Duodenal mucosa (tissue), 2 donors: Measurements from ENCODE around the gene UMAD1.

Experiments
- H3K27ac ChIP-seq: one replicate; pipeline ENCODE4 v1.7.0; 2013; ENCODE audit warnings: low read depth, low read length
- H3K27me3 ChIP-seq, 2 donors: one replicate each; pipeline ENCODE4 v1.7.0; 2013; ENCODE audit warnings: low read length in 2 of 2, control low read depth in 1 of 2; ENCODE audit not compliant: insufficient read depth in 2 of 2, control insufficient read depth in 1 of 2
- H3K36me3 ChIP-seq, 2 donors: one replicate each; pipeline ENCODE4 v1.7.0; 2013; ENCODE audit warnings: low read length in 2 of 2, control low read depth in 1 of 2; ENCODE audit not compliant: insufficient read depth in 2 of 2, control insufficient read depth in 1 of 2
- H3K4me1 ChIP-seq, 2 donors: one replicate each; pipeline ENCODE4 v1.7.0; 2013; ENCODE audit warnings: low read length in 2 of 2, control low read depth in 1 of 2; ENCODE audit not compliant: insufficient read depth in 2 of 2, control insufficient read depth in 1 of 2
- H3K4me3 ChIP-seq, 2 donors: one replicate each; pipeline ENCODE4 v1.7.0; 2013; ENCODE audit warnings: low read length in 2 of 2, low read depth in 1 of 2
- H3K9ac ChIP-seq, 2 donors: one replicate each; pipeline ENCODE4 v1.7.0; 2013; ENCODE audit warnings: low read length in 2 of 2, low read depth in 1 of 2
- H3K9me3 ChIP-seq, 2 donors: one replicate each; pipeline ENCODE4 v1.7.0; 2013; ENCODE audit warnings: low read length in 2 of 2, control low read depth in 1 of 2; ENCODE audit not compliant: control insufficient read depth in 1 of 2

UMAD1 gene

GRCh38 chr7:7771452-7771851 lies 130.9 kb downstream of the UMAD1 start:
- H3K9me3 ChIP-seq: no peaks in the 10 kb centered on the region
- no peaks in the 10 kb centered on the region for H3K27me3 ChIP-seq
- H3K36me3 ChIP-seq: no peaks in the 10 kb centered on the region
- no peak overlapping the region for H3K4me3 ChIP-seq
- no peaks in the 10 kb centered on the region for H3K4me1 ChIP-seq
- no peak overlapping the region for H3K27ac ChIP-seq
- H3K9ac ChIP-seq: no peak overlapping the region

- Histone ChIP-seq H3K36me3 (no peaks in the 10 kb centered on the region), H3K9ac (no peak overlapping the region), H3K9me3 (no peaks in the 10 kb centered on the region), H3K4me1 (no peaks in the 10 kb centered on the region), H3K4me3 (no peak overlapping the region), H3K27me3 (no peaks in the 10 kb centered on the region), H3K27ac (no peak overlapping the region)
Measured at GRCh38 chr7:7772397-7772821, 131.9 kb downstream of the UMAD1 start.

GRCh38 chr7:7773334-7774309 lies 133.1 kb downstream of the UMAD1 start:
- Histone ChIP-seq H3K27me3 (no peaks in the 10 kb centered on the region), H3K27ac (no peak overlapping the region), H3K36me3 (no peaks in the 10 kb centered on the region), H3K9me3 (no peaks in the 10 kb centered on the region), H3K4me1 (no peaks in the 10 kb centered on the region), H3K4me3 (no peak overlapping the region), H3K9ac (no peak overlapping the region)

DNA sequence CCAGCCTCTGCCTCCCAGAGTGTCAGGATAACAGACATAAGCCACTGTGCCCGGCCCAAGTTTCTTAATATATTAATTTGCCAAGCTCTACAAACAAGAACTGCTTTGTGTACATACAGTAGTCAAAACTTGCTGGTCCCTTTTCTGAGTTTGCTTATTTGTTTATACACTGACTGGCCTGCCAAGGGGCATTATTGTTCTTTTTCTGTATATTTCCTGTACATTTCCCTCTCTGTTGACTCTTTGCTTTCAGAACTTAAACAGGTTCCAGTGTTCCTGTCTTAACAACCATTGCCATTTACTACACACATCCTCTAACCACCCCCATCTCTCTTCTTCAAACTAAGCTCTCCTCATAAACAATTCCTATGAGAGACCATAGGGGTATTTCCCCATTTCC lies 139.3 kb downstream of the UMAD1 start:
- Histone ChIP-seq H3K27ac (no peak overlapping the region), H3K9me3 (no peaks in the 10 kb centered on the region), H3K4me3 (no peak overlapping the region), H3K36me3 (no peaks in the 10 kb centered on the region), H3K9ac (no peak overlapping the region), H3K4me1 (peaks cover 0 to under 1% of the 10 kb centered on the region in 2 donors), H3K27me3 (no peaks in the 10 kb centered on the region)

DNA sequence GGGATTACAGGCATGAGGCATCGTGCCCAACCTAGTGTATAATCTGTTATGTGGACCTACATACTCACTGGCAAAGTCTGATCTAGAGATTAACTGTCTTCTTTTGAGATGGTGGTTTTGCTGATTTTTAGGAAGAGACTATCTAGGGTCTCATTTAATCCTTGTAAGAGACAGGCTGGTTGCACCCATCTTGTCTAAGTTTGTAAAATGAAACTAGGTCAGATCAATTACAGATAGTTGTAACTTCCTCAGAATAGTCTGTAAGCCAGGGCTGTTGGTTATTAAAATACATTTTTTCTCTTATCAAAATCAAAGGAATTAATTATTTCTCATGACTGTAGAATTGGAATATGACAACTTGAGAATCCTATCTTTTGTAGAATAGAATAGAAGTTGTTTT lies 142.4 kb downstream of the UMAD1 start:
- Histone ChIP-seq H3K9me3 (no peaks in the 10 kb centered on the region), H3K27ac (no peak overlapping the region), H3K4me3 (no peak overlapping the region), H3K27me3 (no peaks in the 10 kb centered on the region), H3K36me3 (no peaks in the 10 kb centered on the region), H3K4me1 (peaks cover 0 to 12% of the 10 kb centered on the region in 2 donors), H3K9ac (no peak overlapping the region)

GRCh38 chr7:7785344-7785973 lies 144.9 kb downstream of the UMAD1 start:
- Histone ChIP-seq H3K36me3 (no peaks in the 10 kb centered on the region), H3K9me3 (no peaks in the 10 kb centered on the region), H3K4me3 (peak overlapping the region; percentile 9 to 26), H3K27ac (no peak overlapping the region), H3K27me3 (no peaks in the 10 kb centered on the region), H3K4me1 (peaks cover 0 to 12% of the 10 kb centered on the region in 2 donors), H3K9ac (no peak overlapping the region)

DNA sequence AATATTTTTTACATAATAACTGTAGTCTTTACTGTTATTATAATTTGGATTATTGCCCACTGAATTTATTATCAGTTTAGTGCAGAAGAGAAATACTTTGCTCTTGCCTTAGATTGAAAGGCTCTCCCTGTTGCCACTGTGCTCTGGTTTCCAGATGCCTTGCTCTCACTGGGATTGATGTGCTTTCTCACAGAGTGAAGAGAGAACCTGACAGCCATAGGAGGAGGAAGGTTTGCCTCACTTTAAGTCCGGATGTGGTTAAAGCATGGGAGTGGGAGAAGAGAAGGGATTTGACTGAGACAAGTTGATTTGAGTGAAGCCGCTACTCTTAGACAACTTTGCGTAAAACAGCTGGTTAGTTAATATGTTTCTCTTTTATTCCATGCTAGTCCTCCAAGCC lies 146.0 kb downstream of the UMAD1 start:
- Histone ChIP-seq H3K4me1 (peaks cover 0 to 12% of the 10 kb centered on the region in 2 donors), H3K27ac (no peak overlapping the region), H3K27me3 (no peaks in the 10 kb centered on the region), H3K36me3 (no peaks in the 10 kb centered on the region), H3K4me3 (no peak overlapping the region), H3K9ac (no peak overlapping the region), H3K9me3 (no peaks in the 10 kb centered on the region)

DNA sequence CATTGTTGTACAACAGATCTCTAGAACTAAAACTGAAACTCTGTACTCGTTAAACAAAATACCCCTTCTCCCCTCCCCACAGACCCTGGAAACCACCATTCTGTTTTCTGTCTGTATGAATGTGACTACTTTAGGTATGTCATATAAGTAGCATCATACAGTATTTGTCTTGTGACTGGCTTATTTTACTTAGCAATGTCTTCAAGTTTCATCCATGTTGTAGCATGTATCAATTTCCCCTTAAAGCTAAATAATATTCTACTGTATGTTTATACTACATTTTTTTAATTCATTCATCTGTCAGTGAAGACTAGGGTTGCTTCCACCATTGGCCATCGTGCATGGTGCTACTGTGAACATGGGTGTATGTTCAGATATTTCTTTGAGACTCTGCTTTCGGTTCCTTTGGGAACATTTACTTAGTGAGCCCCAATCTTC lies 149.0 kb downstream of the UMAD1 start:
- no peaks in the 10 kb centered on the region for H3K9me3 ChIP-seq
- H3K27me3 ChIP-seq: no peaks in the 10 kb centered on the region
- no peak overlapping the region for H3K4me3 ChIP-seq
- peaks cover 0 to 3% of the 10 kb centered on the region in 2 donors for H3K36me3 ChIP-seq
- H3K27ac ChIP-seq: no peak overlapping the region
- no peak overlapping the region for H3K9ac ChIP-seq
- peaks cover 0 to 12% of the 10 kb centered on the region in 2 donors for H3K4me1 ChIP-seq

GRCh38 chr7:7790041-7790741 lies 149.6 kb downstream of the UMAD1 start:
- Histone ChIP-seq H3K27ac (no peak overlapping the region), H3K9ac (no peak overlapping the region)

GRCh38 chr7:7791523-7791922 lies 151.0 kb downstream of the UMAD1 start:
- Histone ChIP-seq H3K36me3 (peaks cover 0 to 3% of the 10 kb centered on the region in 2 donors), H3K4me1 (no peaks in the 10 kb centered on the region), H3K9me3 (no peaks in the 10 kb centered on the region), H3K9ac (no peak overlapping the region), H3K27ac (no peak overlapping the region), H3K27me3 (no peaks in the 10 kb centered on the region), H3K4me3 (no peak overlapping the region)

More at GRCh38 chr7:7790041-7790741, 149.6 kb downstream of the UMAD1 start:
- Histone ChIP-seq H3K4me1 (peaks cover 0 to 8% of the 10 kb centered on the region in 2 donors), H3K9me3 (no peaks in the 10 kb centered on the region), H3K4me3 (no peak overlapping the region), H3K27me3 (no peaks in the 10 kb centered on the region), H3K36me3 (peaks cover 0 to 3% of the 10 kb centered on the region in 2 donors)
